Breast epithelium (tissue), 3 donors: ENCODE data around the gene TMSB4Y.

Experiments
- POLR2A ChIP-seq: fragments of 450-650 bp; IDR thresholded peaks from one replicate; pipeline ENCODE4 v1.6.1; 2016; ENCODE audit warnings: antibody characterized with exemption, mild to moderate bottlenecking, moderate library complexity
- TF ChIP-seq, protein P1 (sequence below), 3 donors: fragments of 450-650 bp; IDR thresholded peaks; one replicate each; pipeline ENCODE4 v1.5.1; 2016 to 2017; ENCODE audit warnings: antibody characterized with exemption in 3 of 3, mild to moderate bottlenecking in 3 of 3, moderate library complexity in 3 of 3

DNA sequence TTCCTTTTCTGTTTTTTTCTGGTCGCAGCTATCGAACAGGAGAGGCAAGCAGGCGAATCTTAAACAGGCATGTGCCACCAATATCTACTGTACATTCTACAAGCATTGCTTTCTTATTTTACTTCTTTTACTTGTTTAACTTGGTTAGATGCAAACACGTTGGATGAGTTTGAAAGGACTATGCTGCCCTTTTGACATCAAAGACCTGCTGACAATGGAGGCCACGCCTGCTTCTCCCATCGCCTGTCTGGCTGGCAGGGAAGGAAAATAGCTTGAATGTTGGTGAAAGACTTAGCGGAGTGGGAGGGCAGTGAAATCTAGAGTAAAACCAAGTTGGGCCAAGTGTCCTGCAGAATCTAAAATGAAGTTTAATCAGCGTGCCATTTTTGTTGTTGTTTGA is 1.5 kb downstream of the TMSB4Y start:
- TF ChIP-seq, protein P1, sequence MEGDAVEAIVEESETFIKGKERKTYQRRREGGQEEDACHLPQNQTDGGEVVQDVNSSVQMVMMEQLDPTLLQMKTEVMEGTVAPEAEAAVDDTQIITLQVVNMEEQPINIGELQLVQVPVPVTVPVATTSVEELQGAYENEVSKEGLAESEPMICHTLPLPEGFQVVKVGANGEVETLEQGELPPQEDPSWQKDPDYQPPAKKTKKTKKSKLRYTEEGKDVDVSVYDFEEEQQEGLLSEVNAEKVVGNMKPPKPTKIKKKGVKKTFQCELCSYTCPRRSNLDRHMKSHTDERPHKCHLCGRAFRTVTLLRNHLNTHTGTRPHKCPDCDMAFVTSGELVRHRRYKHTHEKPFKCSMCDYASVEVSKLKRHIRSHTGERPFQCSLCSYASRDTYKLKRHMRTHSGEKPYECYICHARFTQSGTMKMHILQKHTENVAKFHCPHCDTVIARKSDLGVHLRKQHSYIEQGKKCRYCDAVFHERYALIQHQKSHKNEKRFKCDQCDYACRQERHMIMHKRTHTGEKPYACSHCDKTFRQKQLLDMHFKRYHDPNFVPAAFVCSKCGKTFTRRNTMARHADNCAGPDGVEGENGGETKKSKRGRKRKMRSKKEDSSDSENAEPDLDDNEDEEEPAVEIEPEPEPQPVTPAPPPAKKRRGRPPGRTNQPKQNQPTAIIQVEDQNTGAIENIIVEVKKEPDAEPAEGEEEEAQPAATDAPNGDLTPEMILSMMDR (IDR thresholded peaks at IDR 0.05): no peak
- no peak for TF ChIP-seq POLR2A
